Activated B cell treated with CpG ODN at 0.5 μM for 24 hours (primary cell): ENCODE measurements around the gene NHERF2. TPM values are rescaled to one million over a fixed set of nuclear protein-coding genes. Genes with fewer than 3 reads are reported as not detected.

Experiments used
- ATAC-seq: fragments of 200-7000 bp; cut with Tn5 transposase; one replicate; pipeline ENCODE4 v1.10.0; 2021; ENCODE audit warnings: low read depth, mild to moderate bottlenecking, moderate library complexity
- CTCF ChIA-PET: fragments of 350-600 bp; sonication (Branson Sonifier 250); formaldehyde crosslinking; loops from one replicate; lab custom pipeline; 2021; ENCODE audit warnings: antibody characterized with exemption; lab: Charles Lee
- POLR2A ChIA-PET: fragments of 350-600 bp; sonication (Branson Sonifier 250); formaldehyde crosslinking; loops from one replicate; lab custom pipeline; 2021; ENCODE audit warnings: antibody characterized with exemption; lab: Charles Lee
- DNase-seq: peaks from one replicate; pipeline ENCODE4 v3.0.0; 2022
- H3K27ac Mint-ChIP-seq: one replicate; pipeline ENCODE4 v1.8.0; 2020; ENCODE audit warnings: mixed read lengths
- H3K27me3 Mint-ChIP-seq: one replicate; pipeline ENCODE4 v1.8.0; 2021; ENCODE audit warnings: mixed read lengths
- H3K36me3 Mint-ChIP-seq: one replicate; pipeline ENCODE4 v1.8.0; 2021; ENCODE audit warnings: low read depth, mixed read lengths
- H3K4me1 Mint-ChIP-seq: one replicate; pipeline ENCODE4 v1.8.0; 2021; ENCODE audit warnings: mixed read lengths
- H3K4me3 Mint-ChIP-seq: one replicate; pipeline ENCODE4 v1.8.0; 2020; ENCODE audit warnings: mild to moderate bottlenecking, mixed read lengths
- H3K9me3 Mint-ChIP-seq: one replicate; pipeline ENCODE4 v1.8.0; 2020; ENCODE audit warnings: mixed read lengths
- CTCF ChIP-seq: fragments of 200-600 bp; IDR thresholded peaks from one replicate; pipeline ENCODE4 v1.8.0; 2022; ENCODE audit warnings: antibody characterized with exemption, mild to moderate bottlenecking
- intact Hi-C: fragments of 100-400 bp; cut with micrococcal nuclease; formaldehyde crosslinking; loops from one replicate; pipeline ENCODE4 v1.15.1; 2024
- total RNA-seq: library from RNA; stranded (reverse); gene quantifications from 2 replicates; pipeline ENCODE4 v1.2.3, GENCODE V29; 2022

Gene NHERF2
- total RNA-seq, 1 donor from 2014 or later: 0.93 TPM

GRCh38 chr16:1990351-1991134 is 36.2 kb upstream of the NHERF2 start:
- H3K27ac Mint-ChIP-seq: peak overlapping the region; percentile 88
- no peaks in the 10 kb centered on the region for H3K9me3 Mint-ChIP-seq
- intact Hi-C loops: loop anchor here (5.0 kb wide), 1 partner anchor 378 kb away; the partner anchor contains the start of genes CRAMP1 and IFT140
- TF ChIP-seq CTCF: no peak
- peaks cover 18% of the 10 kb centered on the region for H3K36me3 Mint-ChIP-seq
- peak overlapping the region; percentile 82 for H3K4me3 Mint-ChIP-seq
- DNase-seq: peak; percentile 64
- ChIA-PET POLR2A (interaction anchor here (0.6 to 21.9 kb wide), 19 partner anchors 9 to 892 kb away, joined by 3 to 351 read pairs (median 5); partner anchors contain the start of genes EME2, FLYWCH2, MLST8 and MRPS34), CTCF (interaction anchor here (0.9 kb wide), 1 partner anchor 150 kb away, joined by 3 read pairs; no protein-coding TSS in a partner anchor)
- no peaks in the 10 kb centered on the region for H3K27me3 Mint-ChIP-seq
- ATAC-seq: no peak
- H3K4me1 Mint-ChIP-seq: peaks cover 29% of the 10 kb centered on the region

GRCh38 chr16:1991135-1991551 is 35.6 kb upstream of the NHERF2 start:
- intact Hi-C loops: loop anchor here (5.0 kb wide), 1 partner anchor 379 kb away; the partner anchor contains the start of genes CRAMP1 and IFT140
- Mint-ChIP-seq H3K36me3 (peaks cover 13% of the 10 kb centered on the region), H3K27me3 (no peaks in the 10 kb centered on the region), H3K4me1 (peaks cover 29% of the 10 kb centered on the region), H3K4me3 (peak overlapping the region; percentile 82), H3K27ac (peak overlapping the region; percentile 88), H3K9me3 (no peaks in the 10 kb centered on the region)
- DNase-seq (peak; percentile 57), ATAC-seq (peak; percentile 54)
- POLR2A ChIA-PET: interaction anchor here (0.6 to 21.9 kb wide), 20 partner anchors 10 to 892 kb away, joined by 3 to 351 read pairs (median 4); partner anchors contain the start of genes EME2, FLYWCH2, MLST8 and MRPS34
- CTCF ChIA-PET: interaction anchor here (0.9 to 1.1 kb wide), 2 partner anchors 14 to 149 kb away, joined by 3 read pairs; no protein-coding TSS in a partner anchor
- no peak for TF ChIP-seq CTCF

GRCh38 chr16:1991588-1991947 is 35.1 kb upstream of the NHERF2 start:
- ATAC-seq (no peak), DNase-seq (no peak)
- ChIA-PET POLR2A (interaction anchor here (0.6 to 21.9 kb wide), 24 partner anchors 8 to 891 kb away, joined by 3 to 351 read pairs (median 5); partner anchors contain the start of genes EME2, FAHD1, FLYWCH2 and GFER), CTCF (interaction anchor here (0.9 to 1.3 kb wide), 3 partner anchors 13 to 149 kb away, joined by 3 read pairs; partner anchors contain the start of gene RPS2)
- H3K27ac Mint-ChIP-seq: peak overlapping the region; percentile 88
- no peaks in the 10 kb centered on the region for H3K27me3 Mint-ChIP-seq
- peaks cover 29% of the 10 kb centered on the region for H3K4me1 Mint-ChIP-seq
- no peaks in the 10 kb centered on the region for H3K9me3 Mint-ChIP-seq
- H3K36me3 Mint-ChIP-seq: peaks cover 8% of the 10 kb centered on the region
- intact Hi-C loops: loop anchor here (5.0 kb wide), 1 partner anchor 379 kb away; the partner anchor contains the start of genes CRAMP1 and IFT140
- peak overlapping the region; percentile 82 for H3K4me3 Mint-ChIP-seq
- no peak for TF ChIP-seq CTCF

- H3K4me1 Mint-ChIP-seq: peaks cover 29% of the 10 kb centered on the region
- H3K27ac Mint-ChIP-seq: peak overlapping the region; percentile 88
- DNase-seq (peak; percentile 95), ATAC-seq (peak; percentile 79)
- H3K27me3 Mint-ChIP-seq: no peaks in the 10 kb centered on the region
- ChIA-PET CTCF (interaction anchor here (1.1 to 1.3 kb wide), 2 partner anchors 13 to 27 kb away, joined by 3 read pairs; partner anchors contain the start of gene RPS2), POLR2A (interaction anchor here (0.6 to 21.9 kb wide), 22 partner anchors 9 to 891 kb away, joined by 3 to 351 read pairs (median 8); partner anchors contain the start of genes FAHD1, FLYWCH2, GFER and MAPK8IP3)
- no peaks in the 10 kb centered on the region for H3K9me3 Mint-ChIP-seq
- peak overlapping the region; percentile 82 for H3K4me3 Mint-ChIP-seq
- TF ChIP-seq CTCF: no peak
- H3K36me3 Mint-ChIP-seq: peaks cover 8% of the 10 kb centered on the region
- intact Hi-C loops: loop anchor here (1.0 to 5.0 kb wide), 7 partner anchors 8 to 380 kb away; partner anchors contain the start of genes CRAMP1, GFER, IFT140 and MSRB1
Measured at GRCh38 chr16:1991948-1992703, 34.6 kb upstream of the NHERF2 start.
